Muscle of leg (tissue), 11 donors: ENCODE results near the gene SNX17. TPM values are rescaled to one million over a fixed set of nuclear protein-coding genes. Genes with fewer than 3 reads are reported as not detected.
A peak's percentile ranks its signal among the peaks of the same experiment; 100 is the strongest.

Experiments used
- DNase-seq: peaks from one replicate; pipeline ENCODE4 v3.0.0; 2013
- H3K27ac ChIP-seq: one replicate; pipeline ENCODE4 v1.5.1; 2013; ENCODE audit warnings: mild to moderate bottlenecking, low read length, control low read depth
- H3K27me3 ChIP-seq: one replicate; pipeline ENCODE4 v1.6.1; 2013; ENCODE audit warnings: low read length; ENCODE audit not compliant: control insufficient read depth, insufficient read depth
- H3K36me3 ChIP-seq: one replicate; pipeline ENCODE4 v1.6.1; 2013; ENCODE audit warnings: low read length; ENCODE audit not compliant: control insufficient read depth, insufficient read depth
- H3K4me1 ChIP-seq: one replicate; pipeline ENCODE4 v1.6.1; 2013; ENCODE audit warnings: low read length; ENCODE audit not compliant: control insufficient read depth, insufficient read depth
- H3K4me3 ChIP-seq: one replicate; pipeline ENCODE4 v1.5.1; 2013; ENCODE audit warnings: low read length, control low read depth
- H3K9me3 ChIP-seq: replicated peaks from 2 replicates; pipeline ENCODE4 v1.6.1; 2013; ENCODE audit warnings: low read depth, low read length; ENCODE audit not compliant: control insufficient read depth
- WGBS: methylation state at CpG from one replicate; pipeline ENCODE4 v1.1.5; 2013; ENCODE audit warnings: missing lambda C conversion rate; ENCODE audit not compliant: insufficient coverage; 5-methylcytosine and 5-hydroxymethylcytosine counted together
- polyA plus RNA-seq, 8 donors: library from polyadenylated mRNA; unstranded; fragments of 120-200 nt; gene quantifications; one replicate each; pipeline versions ENCODE4 v1.2.1 to v1.2.3, GENCODE V29; 2013; ENCODE audit warnings: inconsistent platforms in 1 of 8, low replicate concordance in 1 of 8; ENCODE audit not compliant: insufficient read length in 8 of 8, insufficient read depth in 1 of 8
- total RNA-seq: library from RNA; stranded (reverse); fragments of 120-200 nt; gene quantifications from one replicate; pipeline ENCODE4 v1.2.4, GENCODE V29; 2013

SNX17 gene
- total and polyA plus RNA-seq, 9 donors: 71.2 to 87.1 (median 80.5) TPM

- 92% methylated on average over 11 of the region's 18 CpGs for WGBS
- H3K27ac ChIP-seq: no peak overlapping the region
- H3K36me3 ChIP-seq: peaks cover 73% of the 10 kb centered on the region
These were observed 7.2 kb downstream of the SNX17 start for GRCh38 chr2:27377618-27378095.

GRCh38 chr2:27378096-27378808 lies 7.8 kb downstream of the SNX17 start:
- Histone ChIP-seq H3K27ac (no peak overlapping the region), H3K36me3 (peaks cover 69% of the 10 kb centered on the region), H3K9me3 (no peaks in the 10 kb centered on the region), H3K4me1 (peaks cover 19% of the 10 kb centered on the region), H3K27me3 (no peaks in the 10 kb centered on the region), H3K4me3 (no peak overlapping the region)
- 80% methylated on average over 25 of the region's 29 CpGs for WGBS
- peak; percentile 26 for DNase-seq

More at GRCh38 chr2:27377618-27378095, 7.2 kb downstream of the SNX17 start:
- Histone ChIP-seq H3K4me1 (peaks cover 19% of the 10 kb centered on the region), H3K27me3 (no peaks in the 10 kb centered on the region), H3K4me3 (no peak overlapping the region), H3K9me3 (no peaks in the 10 kb centered on the region)
- no peak for DNase-seq

GRCh38 chr2:27378809-27379290 lies 8.4 kb downstream of the SNX17 start:
- Histone ChIP-seq H3K36me3 (peaks cover 69% of the 10 kb centered on the region), H3K27me3 (no peaks in the 10 kb centered on the region), H3K4me3 (no peak overlapping the region), H3K4me1 (peaks cover 19% of the 10 kb centered on the region), H3K27ac (no peak overlapping the region), H3K9me3 (no peaks in the 10 kb centered on the region)
- no peak for DNase-seq
- 77% methylated on average over 4 of the region's 9 CpGs for WGBS

DNA sequence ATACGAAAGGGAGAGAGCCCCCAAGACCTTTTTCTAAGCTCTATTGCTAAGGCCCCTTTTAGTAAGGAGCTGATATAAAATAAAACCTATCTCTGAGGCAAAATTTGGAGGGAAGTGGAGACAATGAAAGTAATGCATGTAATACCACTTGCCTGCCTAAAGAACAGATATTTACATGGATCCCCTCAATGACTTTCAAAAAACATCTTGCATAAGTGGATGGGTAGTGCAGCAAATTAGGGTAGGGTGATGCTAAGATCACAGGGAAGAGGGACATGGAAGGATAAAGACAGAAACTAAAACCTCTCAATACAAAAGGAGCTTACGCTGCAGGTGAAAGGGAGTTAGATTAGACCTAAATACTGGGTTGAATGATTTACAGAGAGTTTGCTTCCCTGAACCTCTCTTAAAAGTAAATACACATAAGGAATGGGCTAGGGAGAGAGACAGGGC lies 9.0 kb downstream of the SNX17 start:
- Histone ChIP-seq H3K27me3 (no peaks in the 10 kb centered on the region), H3K9me3 (no peaks in the 10 kb centered on the region), H3K27ac (peak overlapping the region; percentile 95), H3K4me1 (peaks cover 19% of the 10 kb centered on the region), H3K36me3 (peaks cover 69% of the 10 kb centered on the region), H3K4me3 (peak overlapping the region; percentile 79)
- no peak for DNase-seq
- WGBS: no CpG with 5 or more reads among the region's 2 CpGs

DNA sequence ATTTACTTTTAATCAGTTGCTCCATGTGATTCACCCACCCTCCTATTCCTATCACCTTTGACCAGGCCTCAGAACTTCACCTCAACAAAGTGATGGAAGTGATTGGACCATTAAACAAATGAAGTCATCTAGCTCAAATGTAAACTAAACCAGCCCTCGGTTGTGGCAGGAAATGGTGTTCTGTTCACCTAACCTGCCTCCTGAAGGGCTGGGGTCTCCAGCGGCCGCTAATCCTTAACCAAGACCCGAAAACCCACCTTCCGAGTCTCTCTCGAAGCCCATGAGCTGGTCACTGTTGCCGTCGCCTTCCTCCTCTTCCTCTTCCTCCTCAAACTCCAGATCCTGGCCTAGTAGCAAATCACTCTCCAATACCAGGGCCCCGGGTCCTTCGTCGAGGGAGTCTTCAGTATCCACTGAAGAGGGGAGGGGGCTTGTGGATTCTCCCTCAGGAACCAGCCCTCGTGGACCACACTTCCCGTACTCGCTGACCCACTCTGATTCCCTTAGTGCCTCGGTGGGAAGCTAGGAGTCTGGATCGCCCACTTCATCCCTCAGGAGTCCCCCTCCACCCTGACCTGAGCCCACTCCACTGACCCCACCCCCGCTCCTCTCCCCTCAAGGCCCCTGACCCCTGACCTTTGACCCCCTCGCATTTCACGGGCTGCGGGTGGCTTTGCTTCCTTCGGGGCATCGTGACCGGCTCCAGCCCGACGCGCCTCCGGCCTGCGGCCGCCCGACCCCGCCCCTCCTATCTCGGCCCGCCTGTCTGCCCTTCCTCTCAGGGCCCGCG lies 9.6 kb downstream of the SNX17 start:
- no peak for DNase-seq
- H3K4me1 ChIP-seq: peaks cover 19% of the 10 kb centered on the region

DNA sequence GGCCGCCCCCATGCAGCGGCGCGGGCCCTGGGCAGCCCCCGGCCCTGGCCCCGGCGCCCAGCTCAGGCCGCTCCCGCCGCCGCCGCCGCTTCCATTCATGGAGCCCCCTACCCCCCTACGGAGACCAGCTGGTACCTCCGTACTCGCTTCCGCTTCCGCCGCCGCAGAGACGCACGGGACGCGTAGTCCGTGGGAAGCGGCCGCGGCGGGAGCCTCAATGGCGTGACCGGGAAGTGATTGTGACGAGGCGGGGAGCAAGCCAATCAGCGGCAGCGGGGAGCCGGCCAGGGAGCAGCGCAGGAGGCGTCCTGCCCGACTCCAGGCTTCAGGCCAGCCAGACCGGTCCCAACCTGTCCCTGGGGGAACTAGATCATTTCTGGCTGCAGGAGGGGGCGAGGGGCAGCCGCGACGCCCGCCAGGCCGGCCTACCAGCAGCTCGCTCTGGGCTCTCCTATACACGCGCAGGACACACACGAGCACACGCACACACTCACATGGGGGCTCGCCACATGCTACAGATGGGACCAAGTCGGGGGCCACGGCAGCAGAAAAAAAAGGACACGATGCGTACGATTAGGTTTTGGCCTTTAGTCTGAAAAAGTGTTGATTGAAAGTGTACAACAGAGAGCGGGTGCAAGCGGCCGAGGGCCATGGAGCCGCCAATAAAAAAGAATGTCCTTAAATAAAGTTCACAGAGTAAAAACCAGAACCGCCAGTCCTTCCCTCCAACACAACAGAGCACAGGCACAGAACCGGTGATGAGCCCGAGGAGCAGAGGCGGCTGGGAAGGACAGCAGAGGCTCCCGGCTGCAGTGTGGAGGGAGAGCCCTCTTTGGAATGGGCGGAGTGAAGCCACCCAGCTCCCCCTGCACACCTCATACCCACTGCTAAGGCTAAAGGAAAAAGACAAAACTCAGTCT lies 10.5 kb downstream of the SNX17 start, which contains the start of gene ZNF513:
TSS of gene ZNF513 (minus strand) at position 109 of the 920 bp plus-strand sequence. CDS start 208 bp downstream, outside the sequence.
- peak; percentile 98 for DNase-seq
- Histone ChIP-seq H3K27ac (peak within 1 kb of the TSS; percentile 95), H3K4me1 (peaks cover 19% of the 10 kb centered on the region), H3K36me3 (peaks cover 69% of the 10 kb centered on the region), H3K4me3 (peak within 1 kb of the TSS; percentile 79), H3K27me3 (no peaks in the 10 kb centered on the region), H3K9me3 (no peaks in the 10 kb centered on the region)
- 3% methylated on average over 49 of the region's 67 CpGs for WGBS

More for the DNA sequence above, 9.6 kb downstream of the SNX17 start:
- peak overlapping the region; percentile 79 for H3K4me3 ChIP-seq
- H3K27me3 ChIP-seq: no peaks in the 10 kb centered on the region
- H3K27ac ChIP-seq: peak overlapping the region; percentile 95
- WGBS: under 1% methylated on average over 30 of the region's 35 CpGs
- peaks cover 69% of the 10 kb centered on the region for H3K36me3 ChIP-seq
- no peaks in the 10 kb centered on the region for H3K9me3 ChIP-seq

- WGBS: 89% methylated on average over 5 of the region's 10 CpGs
These were observed 11.3 kb downstream of the SNX17 start for GRCh38 chr2:27381577-27382181.

GRCh38 chr2:27390822-27391679 lies 20.6 kb downstream of the SNX17 start:
- DNase-seq: no peak
- Histone ChIP-seq H3K27ac (no peak overlapping the region), H3K27me3 (no peaks in the 10 kb centered on the region), H3K4me1 (no peaks in the 10 kb centered on the region), H3K4me3 (no peak overlapping the region), H3K36me3 (peaks cover 7% of the 10 kb centered on the region), H3K9me3 (no peaks in the 10 kb centered on the region)
- 100% methylated on average over 1 of the region's 9 CpGs for WGBS

More at GRCh38 chr2:27381577-27382181, 11.3 kb downstream of the SNX17 start:
- Histone ChIP-seq H3K36me3 (peaks cover 64% of the 10 kb centered on the region), H3K27ac (peak overlapping the region; percentile 95), H3K4me1 (peaks cover 19% of the 10 kb centered on the region), H3K27me3 (no peaks in the 10 kb centered on the region), H3K4me3 (no peak overlapping the region), H3K9me3 (no peaks in the 10 kb centered on the region)
- DNase-seq: peak; percentile 25
